Smooth muscle cell (in vitro differentiated cells): ENCODE measurements around the gene PDE11A. TPM values are rescaled to one million over a fixed set of nuclear protein-coding genes. Genes with fewer than 3 reads are reported as not detected.

ENCODE experiments used
- DNase-seq: peaks from one replicate; lab custom pipeline; 2025; ENCODE audit not compliant: unreplicated experiment; lab: John Stamatoyannopoulos, UW
- H2AFZ ChIP-seq: fragments of 200-600 bp; sonication (generic); 2 replicates; pipeline ENCODE4 v1.6.0; 2016; ENCODE audit warnings: antibody characterized with exemption, low read depth, mild to moderate bottlenecking
- H3F3A ChIP-seq: fragments of 200-600 bp; sonication (generic); 2 replicates; pipeline ENCODE4 v1.6.0; 2017; ENCODE audit warnings: antibody characterized with exemption, low read depth
- H3K27ac ChIP-seq: fragments of 200-600 bp; sonication (generic); 2 replicates; pipeline ENCODE4 v1.5.1; 2016; ENCODE audit warnings: low read depth, mild to moderate bottlenecking
- H3K27me3 ChIP-seq: fragments of 200-600 bp; sonication (generic); 2 replicates; pipeline ENCODE4 v1.6.1; 2016; ENCODE audit warnings: low read depth, mild to moderate bottlenecking
- H3K36me3 ChIP-seq: fragments of 200-600 bp; sonication (generic); 2 replicates; pipeline ENCODE4 v1.5.1; 2016; ENCODE audit warnings: low read depth
- H3K4me1 ChIP-seq: fragments of 200-600 bp; sonication (generic); 2 replicates; pipeline ENCODE4 v1.5.1; 2016; ENCODE audit warnings: low read depth
- H3K4me2 ChIP-seq: fragments of 200-600 bp; sonication (generic); 2 replicates; pipeline ENCODE4 v1.6.0; 2016; ENCODE audit warnings: mild to moderate bottlenecking
- H3K4me3 ChIP-seq: fragments of 200-600 bp; sonication (generic); 2 replicates; pipeline ENCODE4 v1.5.1; 2016; ENCODE audit warnings: mild to moderate bottlenecking
- H3K79me2 ChIP-seq: fragments of 200-600 bp; sonication (generic); 2 replicates; pipeline ENCODE4 v1.6.0; 2016; ENCODE audit warnings: low read depth, mild to moderate bottlenecking
- H3K9ac ChIP-seq: fragments of 200-600 bp; sonication (generic); 2 replicates; pipeline ENCODE4 v1.6.0; 2016; ENCODE audit warnings: low read depth
- H3K9me3 ChIP-seq: fragments of 200-600 bp; sonication (generic); replicated peaks from 2 replicates; pipeline ENCODE4 v1.5.1; 2016; ENCODE audit warnings: low read depth
- H4K20me1 ChIP-seq: fragments of 200-600 bp; sonication (generic); 2 replicates; pipeline ENCODE4 v1.6.0; 2016; ENCODE audit warnings: low read depth
- WGBS: methylation state at CpG from one replicate; pipeline ENCODE4 v1.1.7; 2016; ENCODE audit warnings: low lambda C conversion rate; 5-methylcytosine and 5-hydroxymethylcytosine counted together
- polyA plus RNA-seq: library from polyadenylated mRNA; unstranded; fragments of >200 nt; fragmentation: Nextera tagmentation; extraction: Ambion mirVana; gene quantifications from 2 replicates; pipeline ENCODE4 v1.2.1, GENCODE V29; 2016
- total RNA-seq: library from RNA; depleted of rRNA; stranded (reverse); fragments of >200 nt; gene quantifications from 2 replicates; pipeline ENCODE4 v1.2.3, GENCODE V29; 2014
- TF ChIP-seq, protein P1 (sequence below): fragments of 200-600 bp; sonication (generic); IDR thresholded peaks from 2 replicates; pipeline ENCODE4 v1.5.1; 2017; ENCODE audit warnings: borderline replicate concordance, mild to moderate bottlenecking, antibody characterized with exemption; ENCODE audit not compliant: insufficient read depth, poor library complexity, severe bottlenecking

The PDE11A gene
- total and polyA plus RNA-seq, 2 experiments from 2014 or later: under 0.01 TPM; not detected in 1

DNA sequence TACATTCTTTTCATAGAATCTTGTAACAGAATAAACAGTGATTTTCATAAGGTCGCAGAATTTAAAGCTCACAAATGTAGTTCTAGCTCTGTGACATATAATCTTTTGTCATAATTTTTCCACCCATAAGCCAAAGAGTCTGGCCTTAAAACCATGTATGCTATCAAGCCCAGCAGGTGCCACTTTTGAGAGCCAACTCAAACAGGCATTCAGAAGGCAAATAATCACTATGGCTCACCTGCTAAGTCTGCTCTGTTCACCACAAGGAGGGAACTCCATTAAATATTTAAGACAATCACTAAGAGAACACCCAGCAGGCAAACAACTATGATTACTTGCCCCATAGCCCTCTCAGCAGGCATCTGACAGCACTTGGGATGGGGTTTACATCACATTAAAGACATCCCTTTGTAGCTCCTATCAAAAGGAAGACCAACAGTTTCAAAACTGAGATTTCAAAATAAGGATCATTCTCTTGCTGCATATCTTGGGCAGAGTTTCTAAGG, 241.6 kb downstream of the PDE11A start:
- Histone ChIP-seq H3K79me2 (no peaks in the 10 kb centered on the region), H3K27ac (no peak overlapping the region), H3K9me3 (no peaks in the 10 kb centered on the region), H3F3A (no peaks in the 10 kb centered on the region), H3K36me3 (no peaks in the 10 kb centered on the region), H3K9ac (no peak overlapping the region), H3K4me1 (no peaks in the 10 kb centered on the region), H3K4me3 (no peak overlapping the region), H2AFZ (no peak overlapping the region), H4K20me1 (no peaks in the 10 kb centered on the region), H3K27me3 (no peaks in the 10 kb centered on the region), H3K4me2 (no peak overlapping the region)
- 96% methylated on average over 1 of the region's 1 CpG for WGBS
- no peak for DNase-seq
- TF ChIP-seq, protein P1, sequence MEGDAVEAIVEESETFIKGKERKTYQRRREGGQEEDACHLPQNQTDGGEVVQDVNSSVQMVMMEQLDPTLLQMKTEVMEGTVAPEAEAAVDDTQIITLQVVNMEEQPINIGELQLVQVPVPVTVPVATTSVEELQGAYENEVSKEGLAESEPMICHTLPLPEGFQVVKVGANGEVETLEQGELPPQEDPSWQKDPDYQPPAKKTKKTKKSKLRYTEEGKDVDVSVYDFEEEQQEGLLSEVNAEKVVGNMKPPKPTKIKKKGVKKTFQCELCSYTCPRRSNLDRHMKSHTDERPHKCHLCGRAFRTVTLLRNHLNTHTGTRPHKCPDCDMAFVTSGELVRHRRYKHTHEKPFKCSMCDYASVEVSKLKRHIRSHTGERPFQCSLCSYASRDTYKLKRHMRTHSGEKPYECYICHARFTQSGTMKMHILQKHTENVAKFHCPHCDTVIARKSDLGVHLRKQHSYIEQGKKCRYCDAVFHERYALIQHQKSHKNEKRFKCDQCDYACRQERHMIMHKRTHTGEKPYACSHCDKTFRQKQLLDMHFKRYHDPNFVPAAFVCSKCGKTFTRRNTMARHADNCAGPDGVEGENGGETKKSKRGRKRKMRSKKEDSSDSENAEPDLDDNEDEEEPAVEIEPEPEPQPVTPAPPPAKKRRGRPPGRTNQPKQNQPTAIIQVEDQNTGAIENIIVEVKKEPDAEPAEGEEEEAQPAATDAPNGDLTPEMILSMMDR: no peak

DNA sequence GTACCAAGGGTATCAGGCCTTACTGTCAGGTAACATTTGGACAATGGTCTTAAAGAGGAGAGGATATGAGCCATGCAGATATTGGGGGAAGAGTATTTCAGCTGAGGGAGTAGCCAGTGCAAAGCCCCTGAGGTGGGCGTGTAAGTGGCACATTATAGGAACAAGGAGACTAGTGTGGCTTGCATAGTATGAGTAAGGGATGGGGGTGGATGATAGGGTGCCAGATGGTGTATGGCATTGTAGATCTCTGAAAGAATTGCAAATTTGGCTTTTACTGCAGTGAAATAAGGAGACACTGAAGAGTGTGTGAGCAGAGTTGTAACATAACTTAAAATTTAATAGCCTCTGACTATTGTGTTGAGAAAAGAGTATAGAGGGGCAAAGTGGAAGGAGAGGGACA, 244.0 kb downstream of the PDE11A start:
- H3K27me3 ChIP-seq: no peaks in the 10 kb centered on the region
- no peaks in the 10 kb centered on the region for H4K20me1 ChIP-seq
- no peak for DNase-seq
- TF ChIP-seq, protein P1: no peak
- H3K27ac ChIP-seq: no peak overlapping the region
- H3K4me2 ChIP-seq: no peak overlapping the region
- no peaks in the 10 kb centered on the region for H3K79me2 ChIP-seq
- no peaks in the 10 kb centered on the region for H3K36me3 ChIP-seq
- no peaks in the 10 kb centered on the region for H3K9me3 ChIP-seq
- no peak overlapping the region for H2AFZ ChIP-seq
- no peak overlapping the region for H3K4me3 ChIP-seq
- 77% methylated on average over 1 of the region's 1 CpG for WGBS
- H3K4me1 ChIP-seq: no peaks in the 10 kb centered on the region
- H3F3A ChIP-seq: no peaks in the 10 kb centered on the region
- H3K9ac ChIP-seq: no peak overlapping the region

DNA sequence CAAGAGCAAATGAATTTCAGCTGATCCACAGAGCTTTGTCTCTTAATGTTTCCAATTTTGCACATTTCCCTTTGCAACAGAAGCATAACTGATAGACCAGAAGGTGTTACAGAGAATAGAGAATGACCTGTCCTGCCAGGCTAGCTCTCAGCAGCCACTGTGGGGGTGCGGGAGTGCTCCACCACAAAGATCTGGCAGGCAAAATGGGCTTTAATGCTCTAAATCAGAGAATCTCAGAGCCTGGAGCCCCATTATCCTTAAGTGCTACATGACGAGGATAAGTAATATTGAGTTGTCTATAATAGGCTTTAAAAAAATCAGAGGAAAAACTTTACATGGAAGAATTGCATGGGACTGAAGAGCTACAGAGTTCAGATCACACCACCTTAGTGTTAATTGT, 245.7 kb downstream of the PDE11A start:
- H3K4me2 ChIP-seq: no peak overlapping the region
- no peak overlapping the region for H3K4me3 ChIP-seq
- H3K27ac ChIP-seq: no peak overlapping the region
- no peak overlapping the region for H2AFZ ChIP-seq
- no peaks in the 10 kb centered on the region for H3K79me2 ChIP-seq
- no peaks in the 10 kb centered on the region for H4K20me1 ChIP-seq
- TF ChIP-seq, protein P1: no peak
- no peaks in the 10 kb centered on the region for H3K27me3 ChIP-seq
- H3K9ac ChIP-seq: no peak overlapping the region
- WGBS: 90% methylated on average over 2 of the region's 2 CpGs
- H3F3A ChIP-seq: no peaks in the 10 kb centered on the region
- H3K9me3 ChIP-seq: no peaks in the 10 kb centered on the region
- H3K4me1 ChIP-seq: no peaks in the 10 kb centered on the region
- no peaks in the 10 kb centered on the region for H3K36me3 ChIP-seq
- DNase-seq: no peak

DNA sequence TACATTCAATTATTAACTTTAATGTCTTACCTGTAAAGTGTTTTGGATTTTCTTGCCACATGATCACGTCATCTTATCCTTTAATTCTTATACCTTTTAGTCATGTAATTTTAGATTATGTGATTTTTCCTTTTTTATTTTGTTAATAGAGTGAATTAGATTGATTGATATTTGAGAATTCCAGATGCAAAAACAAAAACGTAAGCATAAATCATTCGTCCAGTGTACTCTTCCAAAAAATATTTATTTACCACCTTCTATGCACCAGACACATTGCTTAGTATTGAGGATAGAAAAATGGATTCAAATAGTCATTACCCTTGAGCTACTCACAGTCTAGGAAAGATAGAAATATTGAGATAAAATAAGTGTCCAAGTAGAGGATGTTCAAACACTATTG, 249.6 kb downstream of the PDE11A start:
- TF ChIP-seq, protein P1: no peak
- Histone ChIP-seq H2AFZ (no peak overlapping the region), H3K4me2 (no peak overlapping the region), H3K4me3 (no peak overlapping the region), H3K9me3 (no peaks in the 10 kb centered on the region), H3K36me3 (no peaks in the 10 kb centered on the region), H3F3A (no peaks in the 10 kb centered on the region), H3K79me2 (no peaks in the 10 kb centered on the region), H3K4me1 (no peaks in the 10 kb centered on the region), H3K27me3 (no peaks in the 10 kb centered on the region), H3K27ac (no peak overlapping the region), H3K9ac (no peak overlapping the region), H4K20me1 (no peaks in the 10 kb centered on the region)
- WGBS: 85% methylated on average over 3 of the region's 3 CpGs
- no peak for DNase-seq
